Measurements from ENCODE around the gene UNK. TPM values are rescaled to one million over a fixed set of nuclear protein-coding genes. Genes with fewer than 3 reads are reported as not detected.

Gene UNK
- total and polyA plus RNA-seq, 2 donors (not counting 3 experiments of a cell fraction or from before 2014, with no cell fraction given), result 18.0 to 23.2 TPM

- Histone ChIP-seq H3K27ac (ENCODE audit: insufficient read depth, low read depth, low read length) (no peak overlapping the region), H4K20me1 (replicated peaks; ENCODE audit: control insufficient read depth, extremely low read depth, insufficient read depth, low read length) (peaks cover 6% of the 10 kb centered on the region), H3K9me3 (replicated peaks; ENCODE audit: control insufficient read depth, insufficient read depth, low read length) (no peaks in the 10 kb centered on the region), H3K36me3 (ENCODE audit: control insufficient read depth in 2 of 2, extremely low read depth in 1 of 2, insufficient read depth in 2 of 2, low read length in 2 of 2) (peaks cover 13 to 14% of the 10 kb centered on the region in 2 experiments), H3K27me3 (ENCODE audit: control insufficient read depth in 2 of 2, insufficient read depth in 2 of 2, low read length in 2 of 2) (no peaks in the 10 kb centered on the region), H3K4me2 (ENCODE audit: insufficient read depth, low read length) (peak overlapping the region; percentile 60), H3K4me1 (ENCODE audit: control insufficient read depth, extremely low read depth, insufficient read depth, low read length) (peaks cover 26% of the 10 kb centered on the region), H3K79me2 (ENCODE audit: control insufficient read depth, insufficient read depth, low read length) (peaks cover 18% of the 10 kb centered on the region), H3K9ac (replicated peaks; ENCODE audit: extremely low read depth, insufficient read depth, low read length) (no peak overlapping the region), H3K4me3 (replicated peaks in 1 of 3; ENCODE audit: insufficient read depth in 1 of 3, low read depth in 1 of 3, low read length in 3 of 3) (peak overlapping the region in 1 of 3 experiments; percentile 20), H2AFZ (ENCODE audit: low read depth, low read length) (no peak overlapping the region), H3K9me1 (replicated peaks; ENCODE audit: control insufficient read depth, extremely low read depth, insufficient read depth, low read length) (no peaks in the 10 kb centered on the region)
- intact Hi-C loops (cut with micrococcal nuclease) (loop anchor here (1.0 to 10.0 kb wide), 4 partner anchors 47 to 225 kb away; partner anchors contain the start of genes CDK3 and TRIM65), dilution Hi-C loops (cut with MboI; ENCODE audit: extremely low pct_ligation_motif_present, low sequenced_read_pairs) (no loop called here)
- DNase-seq (ENCODE audit: low read depth, low spot score) (no peak), FAIRE-seq (no peak)
- POLR2A ChIA-PET, result interaction anchor here (0.6 to 1.0 kb wide), 26 partner anchors 9 to 223 kb away, joined by 3 to 23 read pairs (median 4); partner anchors contain the start of genes ACOX1, GALK1, MRPL38 and TEN1
- TF ChIP-seq GATA2 (IDR thresholded peaks at IDR 0.05; ENCODE audit: insufficient read depth, insufficient read length, low read depth, low read length) (no peak), EZH2 (IDR thresholded peaks at IDR 0.05; ENCODE audit: borderline replicate concordance, low read depth, low read length, severe bottlenecking) (peak; percentile 66), POLR2A (IDR thresholded peaks at IDR 0.05; ENCODE audit: low read depth, low read length) (no peak)
- no TSS peak for BruUV-seq (replicated peaks)
- CTCF ChIA-PET, result interaction anchor here (0.6 to 1.7 kb wide), 12 partner anchors 24 to 81 kb away, joined by 3 to 10 read pairs (median 4); partner anchors contain the start of gene WBP2
These were observed 4.4 kb upstream of the UNK start for GRCh38 chr17:75779987-75780889.

DNA sequence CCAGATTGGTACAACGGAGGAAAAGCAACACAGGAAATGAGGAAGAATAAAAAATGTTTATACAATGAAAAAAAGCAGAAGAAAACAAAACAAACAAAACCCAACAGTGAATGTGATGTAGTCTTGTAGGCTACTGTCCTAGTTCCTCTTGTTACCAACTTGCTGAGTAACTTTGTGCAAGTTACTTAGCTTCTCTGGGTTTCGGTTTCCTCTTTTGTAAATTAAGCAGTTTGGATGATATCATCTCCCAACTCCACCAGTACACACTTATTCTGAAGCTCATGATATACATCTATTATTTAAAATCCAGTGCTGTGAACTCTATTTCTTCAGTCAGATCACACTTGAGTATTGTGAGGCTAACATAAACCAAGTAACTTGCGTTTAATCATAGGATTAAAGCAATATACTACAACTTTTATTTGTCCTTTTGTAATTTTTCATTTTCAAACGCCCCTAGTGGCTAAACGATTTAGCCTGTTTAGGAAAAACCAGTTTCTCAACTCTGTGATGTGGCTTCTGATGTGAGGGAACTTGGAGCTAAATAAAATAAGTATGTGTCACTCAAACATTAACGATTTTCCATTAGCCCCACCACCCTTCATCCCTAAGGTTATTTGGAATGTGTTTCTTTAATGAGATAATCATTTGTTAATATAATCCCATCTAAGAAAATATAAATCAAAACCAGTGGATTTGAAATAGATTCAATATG lies 1.4 kb upstream of the UNK start:
- ChIA-PET POLR2A (interaction anchor here (0.8 to 1.2 kb wide), 3 partner anchors 10 to 72 kb away, joined by 3 to 8 read pairs (median 3); partner anchors contain the start of gene WBP2), CTCF (interaction anchor here (0.6 to 5.7 kb wide), 32 partner anchors 8 to 399 kb away, joined by 3 to 73 read pairs (median 4); partner anchors contain the start of genes FBF1, GALK1, TRIM47 and TRIM65)
- dilution Hi-C loops (cut with MboI; ENCODE audit: extremely low pct_ligation_motif_present, low sequenced_read_pairs), result no loop called here
- peaks cover 32% of the 10 kb centered on the region for H3K79me2 ChIP-seq (ENCODE audit: control insufficient read depth, insufficient read depth, low read length)
- H4K20me1 ChIP-seq (replicated peaks; ENCODE audit: control insufficient read depth, extremely low read depth, insufficient read depth, low read length), result no peaks in the 10 kb centered on the region
- peaks cover 29% of the 10 kb centered on the region for H3K4me1 ChIP-seq (ENCODE audit: control insufficient read depth, extremely low read depth, insufficient read depth, low read length)
- H3K4me3 ChIP-seq (replicated peaks in 1 of 3; ENCODE audit: insufficient read depth in 1 of 3, low read depth in 1 of 3, low read length in 3 of 3), result peak overlapping the region in 1 of 3 experiments; percentile 43
- peak overlapping the region; percentile 52 for H3K27ac ChIP-seq (ENCODE audit: insufficient read depth, low read depth, low read length)
- H2AFZ ChIP-seq (ENCODE audit: low read depth, low read length), result peak overlapping the region; percentile 45
- no peaks in the 10 kb centered on the region for H3K9me3 ChIP-seq (replicated peaks; ENCODE audit: control insufficient read depth, insufficient read depth, low read length)
- FAIRE-seq (peak; percentile 59), DNase-seq (ENCODE audit: low read depth, low spot score) (peak; percentile 80)
- H3K27me3 ChIP-seq (ENCODE audit: control insufficient read depth in 2 of 2, insufficient read depth in 2 of 2, low read length in 2 of 2), result no peaks in the 10 kb centered on the region
- peak overlapping the region; percentile 62 for H3K9ac ChIP-seq (replicated peaks; ENCODE audit: extremely low read depth, insufficient read depth, low read length)
- peaks cover 0 to 5% of the 10 kb centered on the region in 2 experiments for H3K36me3 ChIP-seq (ENCODE audit: control insufficient read depth in 2 of 2, extremely low read depth in 1 of 2, insufficient read depth in 2 of 2, low read length in 2 of 2)
- no peaks in the 10 kb centered on the region for H3K9me1 ChIP-seq (replicated peaks; ENCODE audit: control insufficient read depth, extremely low read depth, insufficient read depth, low read length)
- BruUV-seq (replicated peaks), result no TSS peak
- intact Hi-C loops (cut with micrococcal nuclease), result no loop called here
- TF ChIP-seq MAX (IDR thresholded peaks at IDR 0.05; ENCODE audit: insufficient read depth, insufficient read length) (no peak), POLR2A (IDR thresholded peaks at IDR 0.05; ENCODE audit: low read depth, low read length) (no peak), FOS (IDR thresholded peaks at IDR 0.05; ENCODE audit: borderline replicate concordance, insufficient read depth, low read length) (no peak), GATA2 (IDR thresholded peaks at IDR 0.05; ENCODE audit: insufficient read depth, insufficient read length, low read depth, low read length) (no peak), EZH2 (IDR thresholded peaks at IDR 0.05; ENCODE audit: borderline replicate concordance, low read depth, low read length, severe bottlenecking) (no peak)
- TF ChIP-seq, protein P1, sequence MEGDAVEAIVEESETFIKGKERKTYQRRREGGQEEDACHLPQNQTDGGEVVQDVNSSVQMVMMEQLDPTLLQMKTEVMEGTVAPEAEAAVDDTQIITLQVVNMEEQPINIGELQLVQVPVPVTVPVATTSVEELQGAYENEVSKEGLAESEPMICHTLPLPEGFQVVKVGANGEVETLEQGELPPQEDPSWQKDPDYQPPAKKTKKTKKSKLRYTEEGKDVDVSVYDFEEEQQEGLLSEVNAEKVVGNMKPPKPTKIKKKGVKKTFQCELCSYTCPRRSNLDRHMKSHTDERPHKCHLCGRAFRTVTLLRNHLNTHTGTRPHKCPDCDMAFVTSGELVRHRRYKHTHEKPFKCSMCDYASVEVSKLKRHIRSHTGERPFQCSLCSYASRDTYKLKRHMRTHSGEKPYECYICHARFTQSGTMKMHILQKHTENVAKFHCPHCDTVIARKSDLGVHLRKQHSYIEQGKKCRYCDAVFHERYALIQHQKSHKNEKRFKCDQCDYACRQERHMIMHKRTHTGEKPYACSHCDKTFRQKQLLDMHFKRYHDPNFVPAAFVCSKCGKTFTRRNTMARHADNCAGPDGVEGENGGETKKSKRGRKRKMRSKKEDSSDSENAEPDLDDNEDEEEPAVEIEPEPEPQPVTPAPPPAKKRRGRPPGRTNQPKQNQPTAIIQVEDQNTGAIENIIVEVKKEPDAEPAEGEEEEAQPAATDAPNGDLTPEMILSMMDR (IDR thresholded peaks at IDR 0.05; ENCODE audit: extremely low read depth in 1 of 2, insufficient read depth in 1 of 2, low read depth in 1 of 2, low read length in 2 of 2), result peak; percentile 46 to 47
- peak overlapping the region; percentile 75 for H3K4me2 ChIP-seq (ENCODE audit: insufficient read depth, low read length)
